Caco-2 (cell line): ENCODE data around the gene ANKRD36B. TPM values are rescaled to one million over a fixed set of nuclear protein-coding genes. Genes with fewer than 3 reads are reported as not detected.
"Not testable (repeated sequence)": the region's sequence is repeated elsewhere in the genome, so short reads cannot be mapped to it uniquely, and the experiment has no call there.

ENCODE experiments used
- BruUV-seq: library from RNA; stranded (reverse); fragments of 400-500 nt; replicated peaks from 2 replicates; lab custom pipeline; 2021; lab: Mats Ljungman, UMichigan
- CTCF ChIA-PET: fragments of 300-600 bp; sonication (Branson Sonifier 250); formaldehyde crosslinking; loops from one replicate; lab custom pipeline; 2022; ENCODE audit warnings: antibody characterized with exemption; lab: Charles Lee
- POLR2A ChIA-PET: fragments of 300-600 bp; sonication (Branson Sonifier 250); formaldehyde crosslinking; loops from one replicate; lab custom pipeline; 2022; ENCODE audit warnings: antibody characterized with exemption; lab: Charles Lee
- DNase-seq, 2 experiments: peaks; one replicate each; pipeline versions ENCODE4 v3.0.0 to v3.0.0-alpha.2; 2020 to 2022
- H3K27me3 ChIP-seq: replicated peaks from 2 replicates; pipeline ENCODE4 v1.6.0; 2011; ENCODE audit warnings: low read length; ENCODE audit not compliant: control insufficient read depth, insufficient read depth
- H3K36me3 ChIP-seq: 2 replicates; pipeline ENCODE4 v1.5.1; 2011; ENCODE audit warnings: low read length; ENCODE audit not compliant: control insufficient read depth, insufficient read depth
- H3K4me1 ChIP-seq: fragments of 250-450 bp; sonication (Bioruptor Pico); 2 replicates; pipeline ENCODE4 v1.5.1; 2020; ENCODE audit warnings: mild to moderate bottlenecking
- H3K4me3 ChIP-seq: 2 replicates; pipeline ENCODE4 v1.5.1; 2011; ENCODE audit warnings: low read depth, mild to moderate bottlenecking, control low read depth, low read length
- H3K9me3 ChIP-seq: fragments of 250-450 bp; sonication (Bioruptor Pico); 2 replicates; pipeline ENCODE4 v1.5.1; 2020; ENCODE audit warnings: mild to moderate bottlenecking, moderate library complexity
- H3K27ac Mint-ChIP-seq: one replicate; pipeline ENCODE4 v1.8.0; 2022; ENCODE audit warnings: mixed read lengths; ENCODE audit not compliant: unreplicated experiment
- H3K27me3 Mint-ChIP-seq: one replicate; pipeline ENCODE4 v1.8.0; 2022; ENCODE audit warnings: mixed read lengths; ENCODE audit not compliant: insufficient read depth, unreplicated experiment
- H3K36me3 Mint-ChIP-seq: one replicate; pipeline ENCODE4 v1.8.0; 2022; ENCODE audit warnings: mild to moderate bottlenecking, mixed read lengths; ENCODE audit not compliant: insufficient read depth, unreplicated experiment
- H3K4me1 Mint-ChIP-seq: one replicate; pipeline ENCODE4 v1.8.0; 2022; ENCODE audit warnings: low read depth, mixed read lengths; ENCODE audit not compliant: unreplicated experiment
- H3K4me3 Mint-ChIP-seq: one replicate; pipeline ENCODE4 v1.8.0; 2022; ENCODE audit warnings: mild to moderate bottlenecking, moderate library complexity, mixed read lengths; ENCODE audit not compliant: unreplicated experiment
- H3K9me3 Mint-ChIP-seq: one replicate; pipeline ENCODE4 v1.8.0; 2022; ENCODE audit warnings: mixed read lengths; ENCODE audit not compliant: unreplicated experiment
- intact Hi-C: fragments of 100-400 bp; cut with micrococcal nuclease; formaldehyde crosslinking; loops from one replicate; pipeline ENCODE4 v1.10.0; 2022; ENCODE audit not compliant: unreplicated experiment
- total RNA-seq: library from RNA; stranded (reverse); gene quantifications from 2 replicates; pipeline ENCODE4 v1.2.3, GENCODE V29; 2022
- TF ChIP-seq, protein P1 (sequence below), 2 experiments: fragments of 200-600 bp in 1 of 2; IDR thresholded peaks; 1 replicate in 1 of 2; 2 replicates in 1 of 2; pipeline versions ENCODE4 v1.5.1 to v1.8.0; 2011 to 2022; ENCODE audit warnings: antibody characterized with exemption in 1 of 2, control low read depth in 1 of 2, inconsistent platforms in 1 of 2, low read depth in 1 of 2, low read length in 1 of 2, mild to moderate bottlenecking in 1 of 2, moderate library complexity in 1 of 2; ENCODE audit not compliant: insufficient read depth in 1 of 2, severe bottlenecking in 1 of 2, unreplicated experiment in 1 of 2

ANKRD36B gene
- total RNA-seq, 1 experiment from 2014 or later: 26.7 TPM

DNA sequence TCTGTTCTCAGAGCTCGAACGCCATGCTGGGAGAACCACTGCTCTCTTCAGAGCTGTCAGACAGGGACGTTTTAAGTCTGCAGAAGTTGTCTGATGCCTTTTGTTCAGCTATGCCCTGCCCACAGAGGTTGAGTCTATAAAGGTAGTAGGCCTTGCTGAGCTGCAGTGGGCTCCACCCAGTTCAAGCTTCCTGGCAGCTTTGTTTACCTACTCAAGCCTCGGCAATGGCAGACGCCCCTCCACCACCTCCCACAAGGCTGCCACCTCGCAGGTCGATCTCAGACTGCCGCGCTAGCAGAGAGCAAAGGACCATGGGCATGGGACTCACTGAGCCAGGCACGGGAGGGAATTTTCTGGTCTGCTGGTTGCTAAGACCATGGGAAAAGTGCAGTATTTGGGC is 11.9 kb upstream of the ANKRD36B start:
- H3K9me3 ChIP-seq, H3K4me3 Mint-ChIP-seq, H3K4me3 ChIP-seq, BruUV-seq, H3K36me3 Mint-ChIP-seq, H3K4me1 Mint-ChIP-seq, DNase-seq, H3K9me3 Mint-ChIP-seq, intact Hi-C loops, H3K36me3 ChIP-seq, H3K27me3 ChIP-seq, H3K4me1 ChIP-seq, CTCF ChIA-PET, H3K27ac Mint-ChIP-seq, POLR2A ChIA-PET: not testable (repeated sequence)
- H3K27me3 Mint-ChIP-seq: peaks cover 20% of the 10 kb centered on the region

DNA sequence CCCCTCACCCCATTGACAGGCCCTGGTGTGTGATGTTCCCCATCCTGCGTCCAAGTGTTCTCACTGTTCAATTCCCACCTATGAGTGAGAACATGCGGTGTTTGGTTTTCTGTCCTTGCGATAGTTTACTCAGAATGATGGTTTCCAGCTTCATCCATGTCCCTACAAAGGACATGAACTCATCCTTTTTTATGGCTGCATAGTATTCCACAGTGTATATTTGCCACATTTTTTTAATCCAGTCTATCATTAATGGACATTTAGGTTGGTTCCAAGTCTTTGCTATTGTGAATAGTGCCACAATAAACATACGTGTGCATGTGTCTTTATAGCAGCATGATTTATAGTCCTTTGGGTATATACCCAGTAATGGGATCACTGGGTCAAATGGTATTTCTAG is 6.5 kb upstream of the ANKRD36B start:
- H3K36me3 Mint-ChIP-seq, H3K27ac Mint-ChIP-seq, H3K36me3 ChIP-seq, H3K27me3 ChIP-seq, H3K9me3 ChIP-seq, POLR2A ChIA-PET, BruUV-seq, CTCF ChIA-PET, H3K9me3 Mint-ChIP-seq, intact Hi-C loops, H3K4me3 Mint-ChIP-seq, H3K4me1 ChIP-seq, DNase-seq, H3K4me3 ChIP-seq, H3K4me1 Mint-ChIP-seq: not testable (repeated sequence)
- peaks cover 19% of the 10 kb centered on the region for H3K27me3 Mint-ChIP-seq

DNA sequence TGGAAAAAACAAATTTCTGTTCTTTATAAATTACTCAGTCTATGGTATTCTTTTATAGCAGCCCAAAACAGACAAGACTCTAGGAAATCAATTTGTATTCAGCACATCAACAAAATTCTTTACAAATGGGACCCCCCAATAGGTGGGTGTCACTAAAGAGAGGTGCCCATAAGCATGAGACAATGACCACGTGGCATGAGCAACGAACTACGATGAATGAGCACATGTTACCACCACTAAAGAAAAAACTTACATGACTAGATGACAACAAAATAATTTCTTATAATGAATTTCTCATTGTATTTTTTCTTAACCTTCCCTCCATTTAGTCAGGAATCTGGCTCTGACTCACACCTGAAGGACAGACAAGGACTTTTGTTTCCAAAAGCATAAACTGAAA is 3.8 kb upstream of the ANKRD36B start:
- H3K36me3 Mint-ChIP-seq, H3K9me3 Mint-ChIP-seq, H3K4me1 Mint-ChIP-seq, BruUV-seq, H3K27me3 Mint-ChIP-seq, H3K4me1 ChIP-seq, H3K27ac Mint-ChIP-seq, CTCF ChIA-PET, POLR2A ChIA-PET, H3K4me3 ChIP-seq, H3K4me3 Mint-ChIP-seq, H3K9me3 ChIP-seq, DNase-seq, H3K27me3 ChIP-seq, H3K36me3 ChIP-seq: not testable (repeated sequence)
- intact Hi-C loops: loop anchor here (5.0 kb wide), 1 partner anchor 54 kb away; the partner anchor contains the start of gene COX5B

DNA sequence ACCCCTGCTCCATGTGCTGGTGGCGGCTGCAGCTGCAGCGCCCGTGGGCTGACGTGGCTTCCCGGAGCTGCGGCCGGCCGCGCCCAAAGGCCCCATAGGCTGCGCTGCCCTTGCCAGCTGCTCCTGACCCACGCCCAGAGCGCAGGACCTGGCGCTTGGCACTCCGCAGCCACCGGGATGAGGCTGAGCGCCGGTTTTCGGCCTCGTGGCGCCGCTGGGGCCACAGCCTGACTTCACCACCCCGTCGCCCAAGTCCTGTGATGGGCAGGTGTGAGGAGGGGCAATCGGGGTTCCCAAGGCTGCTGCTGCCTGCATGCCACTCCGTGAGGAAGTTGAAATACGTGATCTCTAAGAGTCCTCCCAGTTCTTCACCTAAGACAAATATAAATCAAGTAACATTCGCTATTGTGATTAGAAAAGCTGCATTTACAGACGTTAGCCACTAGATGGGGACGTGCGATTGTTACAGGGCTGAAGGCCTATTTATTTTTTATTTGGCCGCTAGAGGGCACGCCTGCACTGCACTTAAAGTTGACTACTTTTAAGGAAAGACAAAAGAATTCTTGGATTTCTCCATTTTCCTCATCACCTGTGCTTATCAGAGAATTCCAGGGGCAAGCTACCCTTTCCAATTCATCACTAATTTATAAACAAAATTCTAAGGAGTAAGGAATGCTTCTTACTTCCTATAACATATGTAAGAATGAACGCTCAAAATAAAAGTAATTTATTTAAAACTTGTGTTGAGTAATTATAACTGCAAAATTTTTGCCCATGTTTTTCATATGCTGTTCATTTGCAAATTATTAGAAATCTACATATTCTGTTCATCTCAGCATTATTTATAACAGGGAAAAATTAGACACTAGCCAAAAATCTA is 1.1 kb upstream of the ANKRD36B start:
- not testable (repeated sequence) for H3K27me3 Mint-ChIP-seq, H3K27me3 ChIP-seq, H3K4me1 Mint-ChIP-seq, H3K9me3 ChIP-seq, H3K36me3 ChIP-seq, H3K4me1 ChIP-seq, BruUV-seq, H3K9me3 Mint-ChIP-seq, H3K36me3 Mint-ChIP-seq
- TF ChIP-seq, protein P1, sequence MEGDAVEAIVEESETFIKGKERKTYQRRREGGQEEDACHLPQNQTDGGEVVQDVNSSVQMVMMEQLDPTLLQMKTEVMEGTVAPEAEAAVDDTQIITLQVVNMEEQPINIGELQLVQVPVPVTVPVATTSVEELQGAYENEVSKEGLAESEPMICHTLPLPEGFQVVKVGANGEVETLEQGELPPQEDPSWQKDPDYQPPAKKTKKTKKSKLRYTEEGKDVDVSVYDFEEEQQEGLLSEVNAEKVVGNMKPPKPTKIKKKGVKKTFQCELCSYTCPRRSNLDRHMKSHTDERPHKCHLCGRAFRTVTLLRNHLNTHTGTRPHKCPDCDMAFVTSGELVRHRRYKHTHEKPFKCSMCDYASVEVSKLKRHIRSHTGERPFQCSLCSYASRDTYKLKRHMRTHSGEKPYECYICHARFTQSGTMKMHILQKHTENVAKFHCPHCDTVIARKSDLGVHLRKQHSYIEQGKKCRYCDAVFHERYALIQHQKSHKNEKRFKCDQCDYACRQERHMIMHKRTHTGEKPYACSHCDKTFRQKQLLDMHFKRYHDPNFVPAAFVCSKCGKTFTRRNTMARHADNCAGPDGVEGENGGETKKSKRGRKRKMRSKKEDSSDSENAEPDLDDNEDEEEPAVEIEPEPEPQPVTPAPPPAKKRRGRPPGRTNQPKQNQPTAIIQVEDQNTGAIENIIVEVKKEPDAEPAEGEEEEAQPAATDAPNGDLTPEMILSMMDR (IDR thresholded peaks at IDR 0.05; ENCODE audit: insufficient read depth in 1 of 2, low read depth in 1 of 2, low read length in 1 of 2, severe bottlenecking in 1 of 2, unreplicated experiment in 1 of 2): peak; percentile 91 to 99
- ChIA-PET POLR2A (interaction anchor here (0.6 kb wide), 1 partner anchor 1382 kb away, joined by 3 read pairs; no protein-coding TSS in a partner anchor), CTCF (interaction anchor here (0.6 to 2.9 kb wide), 7 partner anchors 33 to 109 kb away, joined by 3 to 42 read pairs (median 14); partner anchors contain the start of genes ACTR1B and COX5B)
- peak; percentile 85 to 87 for DNase-seq
- H3K27ac Mint-ChIP-seq: peak overlapping the region; percentile 53
- H3K4me3 Mint-ChIP-seq: peak overlapping the region; percentile 85
- peak overlapping the region; percentile 56 for H3K4me3 ChIP-seq
- intact Hi-C loops: loop anchor here (1.0 to 5.0 kb wide), 3 partner anchors 57 to 158 kb away; partner anchors contain the start of genes ACTR1B and COX5B

DNA sequence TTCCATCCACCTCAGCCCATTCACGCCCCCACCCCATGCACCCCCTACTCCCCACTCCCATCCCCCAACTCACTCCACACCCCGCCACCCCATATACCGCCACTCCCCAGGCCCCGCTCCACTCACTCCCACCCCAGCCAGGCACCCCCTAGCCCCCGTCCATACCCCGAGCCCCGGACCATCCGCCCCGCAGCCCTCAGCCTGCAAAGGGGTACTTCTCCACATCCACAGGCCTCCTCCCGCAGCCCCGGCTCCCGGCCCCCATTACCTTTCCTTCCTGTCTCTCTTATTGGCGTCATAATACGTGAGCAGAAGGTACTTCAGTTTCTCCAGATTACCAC is 450 bp downstream of the ANKRD36B start:
- peak overlapping the region; percentile 70 for H3K4me3 ChIP-seq
- H3K4me1 ChIP-seq, BruUV-seq, H3K27me3 ChIP-seq, H3K9me3 ChIP-seq, H3K36me3 Mint-ChIP-seq, H3K4me1 Mint-ChIP-seq, H3K36me3 ChIP-seq, H3K9me3 Mint-ChIP-seq, DNase-seq, intact Hi-C loops, H3K27me3 Mint-ChIP-seq: not testable (repeated sequence)
- H3K27ac Mint-ChIP-seq: peak overlapping the region; percentile 79
- POLR2A ChIA-PET: interaction anchor here (1.0 kb wide), 1 partner anchor 57 kb away, joined by 4 read pairs; the partner anchor contains the start of gene COX5B
- peak overlapping the region; percentile 85 for H3K4me3 Mint-ChIP-seq
- CTCF ChIA-PET: interaction anchor here (2.2 to 2.9 kb wide), 2 partner anchors 75 to 107 kb away, joined by 29 to 42 read pairs; partner anchors contain the start of gene ACTR1B

DNA sequence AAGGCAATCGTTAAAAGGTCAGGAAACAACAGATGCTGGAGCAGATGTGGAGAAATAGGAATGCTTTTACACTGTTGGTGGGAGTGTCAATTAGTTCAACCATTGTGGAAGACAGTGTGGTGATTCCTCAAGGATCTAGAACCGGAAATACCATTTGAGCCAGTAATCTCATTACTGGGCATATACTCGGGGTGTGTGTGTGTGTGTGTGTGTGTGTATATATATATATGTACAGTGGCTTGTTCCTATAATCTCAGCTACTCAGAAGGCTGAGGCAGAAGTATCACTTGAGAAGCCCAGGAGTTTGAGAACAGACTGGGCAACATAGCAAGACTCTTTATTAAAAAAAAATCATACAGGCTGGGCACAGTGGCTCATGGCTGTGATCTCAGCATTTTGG is 24.0 kb downstream of the ANKRD36B start:
- intact Hi-C loops, H3K4me1 Mint-ChIP-seq, BruUV-seq, H3K9me3 Mint-ChIP-seq, H3K27me3 ChIP-seq, POLR2A ChIA-PET, H3K36me3 Mint-ChIP-seq, H3K4me3 ChIP-seq, H3K36me3 ChIP-seq, H3K27me3 Mint-ChIP-seq, H3K4me1 ChIP-seq, DNase-seq, H3K9me3 ChIP-seq, CTCF ChIA-PET, H3K4me3 Mint-ChIP-seq, H3K27ac Mint-ChIP-seq: not testable (repeated sequence)
